AG04450 (cell line): ENCODE data around the gene PTPRD. TPM values are rescaled to one million over a fixed set of nuclear protein-coding genes. Genes with fewer than 3 reads are reported as not detected.

Experiments used
- CTCF ChIA-PET: fragments of 300-600, 350-600 bp; formaldehyde crosslinking; extraction: SDS; loops from one replicate; lab custom pipeline; 2022; ENCODE audit warnings: antibody characterized with exemption, inconsistent platforms; lab: Charles Lee
- POLR2A ChIA-PET: fragments of 350-600 bp; formaldehyde crosslinking; extraction: SDS; loops from one replicate; lab custom pipeline; 2021; ENCODE audit warnings: antibody characterized with exemption, inconsistent platforms; lab: Yijun Ruan, JAX
- DNase-seq: peaks from one replicate; pipeline ENCODE4 v3.0.0-alpha.2; 2011; ENCODE audit warnings: low read depth, low spot score
- H3K27ac ChIP-seq: one replicate; pipeline ENCODE4 v1.5.1; 2012; ENCODE audit warnings: low read depth, low read length, control low read depth
- H3K27me3 ChIP-seq: one replicate; pipeline ENCODE4 v1.6.0; 2012; ENCODE audit warnings: low read length; ENCODE audit not compliant: control insufficient read depth, insufficient read depth
- H3K4me3 ChIP-seq: 2 replicates; pipeline ENCODE4 v1.5.1; 2011; ENCODE audit warnings: mild to moderate bottlenecking, low read depth, low read length, control low read depth
- H3K9me3 ChIP-seq: 2 replicates; pipeline ENCODE4 v1.5.1; 2012; ENCODE audit warnings: low read length; ENCODE audit not compliant: control insufficient read depth, insufficient read depth
- polyA plus RNA-seq: library from polyadenylated mRNA; depleted of rRNA; stranded (reverse); fragments of >200 nt; gene quantifications from 2 replicates; pipeline ENCODE4 v1.2.3, GENCODE V29; 2011
- TF ChIP-seq, protein P1 (sequence below): IDR thresholded peaks from 2 replicates; pipeline ENCODE4 v1.5.1; 2011; ENCODE audit warnings: low read depth, low read length, control low read depth, inconsistent platforms

The PTPRD gene
- polyA plus RNA-seq, 1 experiment = 0.19 TPM

DNA sequence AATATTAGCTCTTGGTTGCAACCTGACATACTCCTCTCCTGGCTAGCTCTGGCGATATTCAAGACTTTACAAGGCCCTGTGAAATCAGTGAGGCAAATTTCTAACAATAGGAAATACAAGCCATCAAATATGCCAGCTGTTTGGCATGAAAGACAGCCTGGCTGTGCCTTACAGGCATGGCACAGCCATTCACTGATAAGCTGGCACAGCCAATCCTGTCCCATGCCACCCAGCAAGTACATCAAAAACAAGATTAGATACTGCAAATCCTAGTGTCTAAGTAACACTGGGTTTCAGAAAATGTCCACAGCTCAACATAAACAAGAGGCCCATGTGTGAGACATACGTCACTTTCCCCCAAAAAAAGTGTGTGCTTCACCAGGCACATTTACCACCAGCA is 1767.4 kb downstream of the PTPRD start:
- CTCF ChIA-PET = no interaction called here
- POLR2A ChIA-PET = no interaction called here
- TF ChIP-seq, protein P1, sequence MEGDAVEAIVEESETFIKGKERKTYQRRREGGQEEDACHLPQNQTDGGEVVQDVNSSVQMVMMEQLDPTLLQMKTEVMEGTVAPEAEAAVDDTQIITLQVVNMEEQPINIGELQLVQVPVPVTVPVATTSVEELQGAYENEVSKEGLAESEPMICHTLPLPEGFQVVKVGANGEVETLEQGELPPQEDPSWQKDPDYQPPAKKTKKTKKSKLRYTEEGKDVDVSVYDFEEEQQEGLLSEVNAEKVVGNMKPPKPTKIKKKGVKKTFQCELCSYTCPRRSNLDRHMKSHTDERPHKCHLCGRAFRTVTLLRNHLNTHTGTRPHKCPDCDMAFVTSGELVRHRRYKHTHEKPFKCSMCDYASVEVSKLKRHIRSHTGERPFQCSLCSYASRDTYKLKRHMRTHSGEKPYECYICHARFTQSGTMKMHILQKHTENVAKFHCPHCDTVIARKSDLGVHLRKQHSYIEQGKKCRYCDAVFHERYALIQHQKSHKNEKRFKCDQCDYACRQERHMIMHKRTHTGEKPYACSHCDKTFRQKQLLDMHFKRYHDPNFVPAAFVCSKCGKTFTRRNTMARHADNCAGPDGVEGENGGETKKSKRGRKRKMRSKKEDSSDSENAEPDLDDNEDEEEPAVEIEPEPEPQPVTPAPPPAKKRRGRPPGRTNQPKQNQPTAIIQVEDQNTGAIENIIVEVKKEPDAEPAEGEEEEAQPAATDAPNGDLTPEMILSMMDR = no peak
- H3K4me3 ChIP-seq = no peak overlapping the region
- no peak for DNase-seq
- H3K27me3 ChIP-seq = no peaks in the 10 kb centered on the region
- H3K27ac ChIP-seq = no peak overlapping the region
- no peaks in the 10 kb centered on the region for H3K9me3 ChIP-seq

DNA sequence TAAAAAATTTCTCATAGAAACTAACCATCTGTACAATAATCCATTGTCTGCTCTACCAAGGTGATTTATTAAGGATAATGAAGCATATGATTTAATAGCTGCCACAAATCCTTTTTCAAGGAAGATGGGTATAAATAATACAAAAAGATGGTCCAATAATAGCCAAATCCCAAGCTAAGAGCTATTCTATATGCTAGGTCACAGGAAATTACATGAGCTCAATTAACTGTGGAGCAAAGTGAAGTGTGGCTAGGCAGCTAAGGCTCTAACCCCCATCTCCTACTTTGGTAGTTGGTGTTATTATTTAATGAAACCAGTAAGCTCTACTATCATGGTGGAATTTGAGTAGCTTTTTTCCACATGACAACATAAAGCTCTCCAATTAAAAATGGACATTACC is 1768.3 kb downstream of the PTPRD start:
- no peaks in the 10 kb centered on the region for H3K27me3 ChIP-seq
- H3K4me3 ChIP-seq = no peak overlapping the region
- POLR2A ChIA-PET = no interaction called here
- DNase-seq = no peak
- TF ChIP-seq, protein P1 = no peak
- H3K9me3 ChIP-seq = no peaks in the 10 kb centered on the region
- CTCF ChIA-PET = no interaction called here
- H3K27ac ChIP-seq = no peak overlapping the region

DNA sequence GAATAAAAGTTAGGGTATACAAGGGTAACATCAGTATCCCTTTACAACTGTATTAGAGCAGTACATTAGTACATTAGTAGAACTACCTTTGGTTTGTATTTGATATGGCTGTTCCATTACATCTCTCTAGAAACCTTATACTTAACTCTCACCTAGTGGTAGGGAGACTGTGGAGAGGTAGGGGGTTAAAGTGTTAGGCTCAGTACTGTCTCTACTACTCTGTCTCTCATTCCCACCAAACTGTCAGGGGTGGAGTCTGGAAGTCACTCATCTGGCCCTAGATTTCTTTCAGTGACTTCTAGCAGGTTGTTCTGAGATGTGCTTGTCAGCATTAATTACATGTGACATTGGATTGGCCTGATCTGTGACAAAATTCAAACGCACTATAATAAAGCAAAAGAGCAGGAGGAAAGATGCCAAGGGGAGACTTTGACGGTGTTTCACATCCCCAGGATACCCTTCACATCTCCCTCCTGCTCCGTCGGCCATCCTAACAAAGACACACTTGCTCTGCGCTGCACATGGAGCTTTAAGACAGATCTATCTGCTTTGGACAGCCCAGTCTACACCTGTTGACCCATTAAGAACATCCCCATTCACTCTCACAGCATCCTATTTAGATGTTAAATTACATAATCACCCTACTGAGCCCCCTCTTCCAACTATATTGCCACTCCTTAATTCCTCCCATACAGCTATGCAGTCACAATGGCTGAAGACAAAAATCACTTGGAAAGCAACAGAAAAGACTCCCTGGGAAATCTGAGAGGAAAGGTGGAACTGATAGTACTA is 1770.2 kb downstream of the PTPRD start:
- no peaks in the 10 kb centered on the region for H3K27me3 ChIP-seq
- H3K9me3 ChIP-seq = no peaks in the 10 kb centered on the region; the same call in 1 of the 2 replicates
- TF ChIP-seq, protein P1 = no peak
- ChIA-PET POLR2A (no interaction called here), CTCF (no interaction called here)
- no peak for DNase-seq
- H3K4me3 ChIP-seq = no peak overlapping the region
- H3K27ac ChIP-seq = no peak overlapping the region

DNA sequence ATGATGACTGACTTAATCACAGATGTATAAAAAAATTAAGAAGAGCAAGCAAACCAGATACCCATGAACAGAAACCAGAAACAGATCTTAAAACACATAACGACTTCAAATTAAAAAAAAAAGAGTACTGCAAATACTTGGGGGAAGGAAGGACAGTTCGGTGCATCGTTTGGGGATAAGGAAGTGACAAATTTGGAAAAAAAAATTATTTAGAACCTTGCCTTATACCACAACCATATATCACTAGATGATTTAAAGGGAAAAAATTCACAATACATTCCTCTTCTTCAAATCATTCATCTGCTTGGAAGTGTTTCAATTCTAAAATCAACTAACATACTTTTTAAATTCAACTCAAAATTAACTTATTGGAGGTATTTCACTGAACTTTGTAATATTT is 1774.7 kb downstream of the PTPRD start:
- Histone ChIP-seq H3K4me3 (no peak overlapping the region), H3K27ac (no peak overlapping the region), H3K9me3 (no peaks in the 10 kb centered on the region; the same call in none of the 2 replicates), H3K27me3 (no peaks in the 10 kb centered on the region)
- TF ChIP-seq, protein P1 = no peak
- ChIA-PET CTCF (no interaction called here), POLR2A (no interaction called here)
- DNase-seq = no peak

DNA sequence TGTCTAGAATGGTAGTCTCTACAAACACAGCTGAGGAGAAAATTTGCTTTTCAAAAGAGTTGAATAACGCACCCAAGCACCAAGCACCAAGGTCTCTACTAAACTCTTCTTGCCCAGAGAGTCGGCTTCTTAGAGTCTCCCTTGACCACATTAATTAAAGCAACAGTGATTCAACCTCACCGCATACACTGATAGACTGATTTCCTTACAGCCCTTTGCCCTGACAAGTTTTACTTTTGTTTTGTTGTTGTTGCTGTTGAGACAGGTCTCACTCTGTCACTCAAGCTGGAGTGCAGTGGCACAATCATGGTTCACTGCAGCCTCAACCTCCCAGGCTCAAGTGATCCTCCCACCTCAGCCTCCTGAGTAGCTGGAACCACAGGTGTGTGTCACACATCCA is 1777.5 kb downstream of the PTPRD start:
- H3K27ac ChIP-seq = no peak overlapping the region
- H3K9me3 ChIP-seq = no peaks in the 10 kb centered on the region; the same call in none of the 2 replicates
- DNase-seq = no peak
- TF ChIP-seq, protein P1 = no peak
- no peak overlapping the region for H3K4me3 ChIP-seq
- POLR2A ChIA-PET = no interaction called here
- H3K27me3 ChIP-seq = no peaks in the 10 kb centered on the region
- CTCF ChIA-PET = no interaction called here
